ENCODE results near the gene GGT5. TPM values are rescaled to one million over a fixed set of nuclear protein-coding genes. Genes with fewer than 3 reads are reported as not detected.

GGT5 gene
- total and polyA plus RNA-seq, 4 donors: 6.3 to 35.0 (median 20.2) TPM

DNA sequence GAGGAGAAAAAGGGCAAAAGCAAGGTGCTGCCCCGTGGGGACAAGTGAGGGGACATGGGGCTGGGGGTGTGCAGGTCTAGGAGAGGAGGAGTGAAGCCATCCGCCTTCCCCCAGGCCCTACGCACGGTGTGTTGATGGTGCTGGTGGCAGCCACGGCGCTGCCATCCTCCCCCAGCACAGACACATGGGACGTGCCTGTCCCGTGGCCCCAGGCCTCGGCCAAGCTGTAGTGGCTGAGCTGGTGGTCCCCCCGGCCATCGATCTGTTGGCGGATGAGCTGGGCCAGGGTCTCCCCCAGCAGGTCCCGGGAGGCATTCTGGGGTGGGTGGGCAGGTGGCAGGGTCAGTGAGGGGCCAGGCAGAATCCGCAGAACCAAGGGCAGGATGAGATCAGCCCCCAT lies 18.9 kb downstream of the GGT5 start:
- peaks cover 0 to 4% (median 3%) of the 10 kb centered on the region in 4 donors for H3K9me3 ChIP-seq (ENCODE audit: control insufficient read depth in 4 of 4, low read length in 3 of 4)
- H3K27me3 ChIP-seq (ENCODE audit: control insufficient read depth in 4 of 4, insufficient read depth in 4 of 4, low read length in 3 of 4): no peaks in the 10 kb centered on the region
- 95% methylated on average over 14 of the region's 14 CpGs for WGBS
- TF ChIP-seq GABPA (IDR thresholded peaks at IDR 0.05 in 1 of 2, conservative IDR thresholded peaks at IDR 0.05 in 1 of 2) (no peak), ATF3 (IDR thresholded peaks at IDR 0.05) (no peak), RXRA (IDR thresholded peaks at IDR 0.05) (no peak), YY1 (IDR thresholded peaks at IDR 0.05) (no peak), RAD21 (IDR thresholded peaks at IDR 0.05) (no peak), NR2F2 (IDR thresholded peaks at IDR 0.05) (no peak), FOXA1 (IDR thresholded peaks at IDR 0.05) (no peak), REST (IDR thresholded peaks at IDR 0.05) (no peak), JUND (IDR thresholded peaks at IDR 0.05) (no peak), SP1 (IDR thresholded peaks at IDR 0.05) (no peak)
- TF ChIP-seq, protein P1, sequence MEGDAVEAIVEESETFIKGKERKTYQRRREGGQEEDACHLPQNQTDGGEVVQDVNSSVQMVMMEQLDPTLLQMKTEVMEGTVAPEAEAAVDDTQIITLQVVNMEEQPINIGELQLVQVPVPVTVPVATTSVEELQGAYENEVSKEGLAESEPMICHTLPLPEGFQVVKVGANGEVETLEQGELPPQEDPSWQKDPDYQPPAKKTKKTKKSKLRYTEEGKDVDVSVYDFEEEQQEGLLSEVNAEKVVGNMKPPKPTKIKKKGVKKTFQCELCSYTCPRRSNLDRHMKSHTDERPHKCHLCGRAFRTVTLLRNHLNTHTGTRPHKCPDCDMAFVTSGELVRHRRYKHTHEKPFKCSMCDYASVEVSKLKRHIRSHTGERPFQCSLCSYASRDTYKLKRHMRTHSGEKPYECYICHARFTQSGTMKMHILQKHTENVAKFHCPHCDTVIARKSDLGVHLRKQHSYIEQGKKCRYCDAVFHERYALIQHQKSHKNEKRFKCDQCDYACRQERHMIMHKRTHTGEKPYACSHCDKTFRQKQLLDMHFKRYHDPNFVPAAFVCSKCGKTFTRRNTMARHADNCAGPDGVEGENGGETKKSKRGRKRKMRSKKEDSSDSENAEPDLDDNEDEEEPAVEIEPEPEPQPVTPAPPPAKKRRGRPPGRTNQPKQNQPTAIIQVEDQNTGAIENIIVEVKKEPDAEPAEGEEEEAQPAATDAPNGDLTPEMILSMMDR (IDR thresholded peaks at IDR 0.05; ENCODE audit: low read depth, low read length, missing input control): no peak
- TF ChIP-seq, protein P2, sequence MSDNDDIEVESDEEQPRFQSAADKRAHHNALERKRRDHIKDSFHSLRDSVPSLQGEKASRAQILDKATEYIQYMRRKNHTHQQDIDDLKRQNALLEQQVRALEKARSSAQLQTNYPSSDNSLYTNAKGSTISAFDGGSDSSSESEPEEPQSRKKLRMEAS (IDR thresholded peaks at IDR 0.05): no peak
- H3K4me3 ChIP-seq (ENCODE audit: low read depth in 1 of 3, low read length in 3 of 3): no peak overlapping the region
- H3K27ac ChIP-seq (ENCODE audit: low read depth in 1 of 2, low read length in 2 of 2): no peak overlapping the region
- no peak for DNase-seq (ENCODE audit: low spot score)
- H3K9ac ChIP-seq (ENCODE audit: low read depth in 1 of 2, low read length in 2 of 2): no peak overlapping the region
- no peaks in the 10 kb centered on the region for H3K36me3 ChIP-seq (ENCODE audit: control insufficient read depth in 4 of 4, insufficient read depth in 3 of 4, low read depth in 1 of 4, low read length in 3 of 4)
- H3K4me1 ChIP-seq (ENCODE audit: control insufficient read depth in 4 of 4, insufficient read depth in 4 of 4, low read length in 3 of 4): no peaks in the 10 kb centered on the region

GRCh38 chr22:24225044-24225601 lies 19.8 kb downstream of the GGT5 start:
- H3K27ac ChIP-seq (ENCODE audit: low read depth in 1 of 2, low read length in 2 of 2): no peak overlapping the region
- no peak for TF ChIP-seq JUND (IDR thresholded peaks at IDR 0.05)
- no peak for TF ChIP-seq SP1 (IDR thresholded peaks at IDR 0.05)
- no peak for TF ChIP-seq GABPA (IDR thresholded peaks at IDR 0.05 in 1 of 2, conservative IDR thresholded peaks at IDR 0.05 in 1 of 2)
- TF ChIP-seq, protein P1 (IDR thresholded peaks at IDR 0.05; ENCODE audit: low read depth, low read length, missing input control): no peak
- TF ChIP-seq FOXA2 (IDR thresholded peaks at IDR 0.05): no peak
- TF ChIP-seq TAF1 (conservative IDR thresholded peaks at IDR 0.05): no peak
- TF ChIP-seq, protein P3, sequence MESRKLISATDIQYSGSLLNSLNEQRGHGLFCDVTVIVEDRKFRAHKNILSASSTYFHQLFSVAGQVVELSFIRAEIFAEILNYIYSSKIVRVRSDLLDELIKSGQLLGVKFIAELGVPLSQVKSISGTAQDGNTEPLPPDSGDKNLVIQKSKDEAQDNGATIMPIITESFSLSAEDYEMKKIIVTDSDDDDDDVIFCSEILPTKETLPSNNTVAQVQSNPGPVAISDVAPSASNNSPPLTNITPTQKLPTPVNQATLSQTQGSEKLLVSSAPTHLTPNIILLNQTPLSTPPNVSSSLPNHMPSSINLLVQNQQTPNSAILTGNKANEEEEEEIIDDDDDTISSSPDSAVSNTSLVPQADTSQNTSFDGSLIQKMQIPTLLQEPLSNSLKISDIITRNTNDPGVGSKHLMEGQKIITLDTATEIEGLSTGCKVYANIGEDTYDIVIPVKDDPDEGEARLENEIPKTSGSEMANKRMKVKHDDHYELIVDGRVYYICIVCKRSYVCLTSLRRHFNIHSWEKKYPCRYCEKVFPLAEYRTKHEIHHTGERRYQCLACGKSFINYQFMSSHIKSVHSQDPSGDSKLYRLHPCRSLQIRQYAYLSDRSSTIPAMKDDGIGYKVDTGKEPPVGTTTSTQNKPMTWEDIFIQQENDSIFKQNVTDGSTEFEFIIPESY (IDR thresholded peaks at IDR 0.05): no peak
- TF ChIP-seq NR2F2 (IDR thresholded peaks at IDR 0.05): no peak
- no peak for TF ChIP-seq YY1 (IDR thresholded peaks at IDR 0.05)
- no peak for TF ChIP-seq RXRA (IDR thresholded peaks at IDR 0.05)
- TF ChIP-seq REST (IDR thresholded peaks at IDR 0.05): no peak
- TF ChIP-seq HNF4A (conservative IDR thresholded peaks at IDR 0.05): no peak
- no peak for TF ChIP-seq FOXA1 (IDR thresholded peaks at IDR 0.05)
- TF ChIP-seq EGR1 (IDR thresholded peaks at IDR 0.05; ENCODE audit: low read depth in 2 of 2): no peak
- TF ChIP-seq HNF4G (IDR thresholded peaks at IDR 0.05): no peak
- H3K4me1 ChIP-seq (ENCODE audit: control insufficient read depth in 4 of 4, insufficient read depth in 4 of 4, low read length in 3 of 4): no peaks in the 10 kb centered on the region
- H3K4me3 ChIP-seq (ENCODE audit: low read depth in 1 of 3, low read length in 3 of 3): no peak overlapping the region
- peaks cover 0 to 4% (median 3%) of the 10 kb centered on the region in 4 donors for H3K9me3 ChIP-seq (ENCODE audit: control insufficient read depth in 4 of 4, low read length in 3 of 4)
- no peaks in the 10 kb centered on the region for H3K27me3 ChIP-seq (ENCODE audit: control insufficient read depth in 4 of 4, insufficient read depth in 4 of 4, low read length in 3 of 4)
- no peak overlapping the region for H3K9ac ChIP-seq (ENCODE audit: low read depth in 1 of 2, low read length in 2 of 2)
- no peak for DNase-seq (ENCODE audit: low spot score)
- no peaks in the 10 kb centered on the region for H3K36me3 ChIP-seq (ENCODE audit: control insufficient read depth in 4 of 4, insufficient read depth in 3 of 4, low read depth in 1 of 4, low read length in 3 of 4)
- WGBS: 86% methylated on average over 14 of the region's 14 CpGs

Data from liver (tissue), 9 donors.